Stomach (tissue), 9 donors: ENCODE measurements around the gene PRKCE. TPM values are rescaled to one million over a fixed set of nuclear protein-coding genes. Genes with fewer than 3 reads are reported as not detected.

Experiments
- DNase-seq, 2 donors: peaks; one replicate each; pipeline versions ENCODE4 v3.0.0 to v3.0.0-alpha.2; 2013 to 2019
- H3K27ac ChIP-seq, 5 donors: fragments of 200-600 bp in 4 of 5; sonication (generic) in 4 of 5; one replicate each; pipeline ENCODE4 v1.5.1; 2013 to 2019; ENCODE audit warnings: mild to moderate bottlenecking in 1 of 5, moderate library complexity in 1 of 5
- H3K27me3 ChIP-seq, 3 donors: fragments of 200-600 bp; sonication (generic); one replicate each; pipeline ENCODE4 v1.5.1; 2017 to 2019; ENCODE audit warnings: mixed run types in 1 of 3
- H3K36me3 ChIP-seq, 4 donors: fragments of 200-600 bp; sonication (generic); 1 replicate in 3 of 4; 2 replicates in 1 of 4; pipeline ENCODE4 v1.5.1; 2016 to 2019
- H3K4me1 ChIP-seq, 4 donors: fragments of 200-600 bp; sonication (generic); one replicate each; pipeline ENCODE4 v1.5.1; 2016 to 2019
- H3K4me3 ChIP-seq, 4 donors: fragments of 200-600 bp; sonication (generic) in 3 of 4; one replicate each; pipeline ENCODE4 v1.5.1; 2016 to 2019; ENCODE audit warnings: mild to moderate bottlenecking in 1 of 4
- H3K9me3 ChIP-seq, 4 donors: fragments of 200-600 bp; sonication (generic); one replicate each; pipeline ENCODE4 v1.5.1; 2016 to 2019
- EP300 ChIP-seq: sonication (generic); formaldehyde crosslinking; IDR thresholded peaks from one replicate; pipeline ENCODE4 v1.6.1; 2017; ENCODE audit warnings: antibody characterized with exemption
- POLR2A ChIP-seq, 4 donors: fragments of 450-650 bp; IDR thresholded peaks; one replicate each; pipeline ENCODE4 v1.6.1; 2016; ENCODE audit warnings: antibody characterized with exemption in 4 of 4, control low read depth in 2 of 4, mild to moderate bottlenecking in 1 of 4, moderate library complexity in 1 of 4
- POLR2AphosphoS5 ChIP-seq, 3 donors: sonication (generic); formaldehyde crosslinking; IDR thresholded peaks; one replicate each; pipeline ENCODE4 v1.6.1; 2016; ENCODE audit warnings: antibody characterized with exemption in 3 of 3
- WGBS, 5 donors: extraction: QIAGEN DNeasy Blood & Tissue Kit in 3 of 5; methylation state at CpG; one replicate each; pipeline versions ENCODE4 v1.1.5 to v1.1.7; 2013 to 2018; 5-methylcytosine and 5-hydroxymethylcytosine counted together
- intact Hi-C: fragments of 100-400 bp; cut with DNase I; formaldehyde crosslinking; loops from one replicate; pipeline ENCODE4 v1.15.1; 2023; ENCODE audit warnings: low total_unique reads
- polyA plus RNA-seq, 3 donors: library from polyadenylated mRNA; stranded (reverse); fragments of 200-250 nt; gene quantifications; one replicate each; pipeline ENCODE4 v1.2.3, GENCODE V29; 2013
- total RNA-seq, 5 donors: library from RNA; depleted of rRNA; stranded (reverse); fragments of >200 nt; gene quantifications; one replicate each; pipeline versions ENCODE4 v1.1.0 to v1.2.3, GENCODE V29; 2014 to 2016
- TF ChIP-seq, protein P1 (sequence below), 7 experiments: fragments of 450-650 bp in 4 of 7; fragments of 200-600 bp in 3 of 7; sonication (generic) in 3 of 7; IDR thresholded peaks; one replicate each; pipeline ENCODE4 v1.5.1; 2016 to 2019; ENCODE audit warnings: antibody characterized with exemption in 7 of 7, control low read depth in 2 of 7, mild to moderate bottlenecking in 1 of 7
- donor health status: healthy with polysubstance abuse.
- donor health status: Bipolar disorder and iron deficiency.
- donor health status: healthy.

PRKCE gene
- total and polyA plus RNA-seq, 8 donors, result 2.0 to 92.0 (median 10.0) TPM

DNA sequence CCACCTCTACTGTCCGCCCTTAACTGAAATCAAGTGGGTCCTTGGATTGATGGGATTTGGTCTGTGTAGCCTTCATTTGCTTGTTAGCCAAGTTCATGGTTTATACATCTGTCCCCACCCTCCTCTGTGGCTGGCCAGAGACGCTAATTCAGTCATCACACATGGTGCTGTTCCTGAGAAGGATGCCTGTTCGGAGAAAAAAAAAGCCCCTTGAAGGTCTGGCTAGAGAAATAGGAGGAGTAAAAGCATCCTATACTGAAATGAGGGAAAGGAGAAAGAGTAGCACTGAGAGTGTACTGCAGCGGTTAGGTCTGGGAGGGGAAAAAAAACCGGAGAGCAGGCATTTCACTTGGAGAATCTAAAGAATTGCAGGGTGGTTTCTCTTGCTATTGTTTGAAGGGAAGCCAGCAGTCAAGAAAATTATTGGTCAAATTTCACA, 465.1 kb downstream of the PRKCE start:
- no peak for DNase-seq
- H3K4me1 ChIP-seq, result peaks cover 4 to 42% (median 15%) of the 10 kb centered on the region in 4 donors
- H3K27ac ChIP-seq, result peak overlapping the region in 1 of 5 donors; percentile 6
- WGBS, 5 donors, result 75 to 89% (median 82%) methylated on average over 5 of the region's 5 CpGs
- intact Hi-C loops, result no loop called here
- no peak overlapping the region for H3K4me3 ChIP-seq
- TF ChIP-seq POLR2A (IDR thresholded peaks at IDR 0.05), result no peak
- TF ChIP-seq EP300, result no peak
- TF ChIP-seq, protein P1, sequence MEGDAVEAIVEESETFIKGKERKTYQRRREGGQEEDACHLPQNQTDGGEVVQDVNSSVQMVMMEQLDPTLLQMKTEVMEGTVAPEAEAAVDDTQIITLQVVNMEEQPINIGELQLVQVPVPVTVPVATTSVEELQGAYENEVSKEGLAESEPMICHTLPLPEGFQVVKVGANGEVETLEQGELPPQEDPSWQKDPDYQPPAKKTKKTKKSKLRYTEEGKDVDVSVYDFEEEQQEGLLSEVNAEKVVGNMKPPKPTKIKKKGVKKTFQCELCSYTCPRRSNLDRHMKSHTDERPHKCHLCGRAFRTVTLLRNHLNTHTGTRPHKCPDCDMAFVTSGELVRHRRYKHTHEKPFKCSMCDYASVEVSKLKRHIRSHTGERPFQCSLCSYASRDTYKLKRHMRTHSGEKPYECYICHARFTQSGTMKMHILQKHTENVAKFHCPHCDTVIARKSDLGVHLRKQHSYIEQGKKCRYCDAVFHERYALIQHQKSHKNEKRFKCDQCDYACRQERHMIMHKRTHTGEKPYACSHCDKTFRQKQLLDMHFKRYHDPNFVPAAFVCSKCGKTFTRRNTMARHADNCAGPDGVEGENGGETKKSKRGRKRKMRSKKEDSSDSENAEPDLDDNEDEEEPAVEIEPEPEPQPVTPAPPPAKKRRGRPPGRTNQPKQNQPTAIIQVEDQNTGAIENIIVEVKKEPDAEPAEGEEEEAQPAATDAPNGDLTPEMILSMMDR (IDR thresholded peaks at IDR 0.05), result no peak
- no peak for TF ChIP-seq POLR2AphosphoS5 (IDR thresholded peaks at IDR 0.05)
- H3K27me3 ChIP-seq, result no peaks in the 10 kb centered on the region
- H3K36me3 ChIP-seq, result no peaks in the 10 kb centered on the region
- no peaks in the 10 kb centered on the region for H3K9me3 ChIP-seq

DNA sequence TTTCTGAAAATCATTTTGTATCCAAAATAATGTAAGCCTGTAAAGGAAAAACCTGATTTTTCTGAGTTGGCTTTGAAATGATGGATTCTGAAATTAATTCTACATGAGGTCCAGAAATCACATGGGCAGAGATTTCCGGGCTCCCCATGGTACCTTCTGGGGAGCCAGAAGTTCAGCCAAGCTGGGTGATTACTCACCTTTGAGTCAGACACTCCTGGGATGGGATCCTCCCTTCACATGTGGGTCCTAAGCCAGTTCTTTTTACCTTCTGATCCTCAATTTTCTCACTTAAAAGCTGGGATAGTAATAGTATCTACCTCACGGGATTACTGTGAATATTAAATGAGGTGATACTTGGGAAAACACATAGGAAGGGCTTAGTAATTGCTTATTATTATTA, 465.9 kb downstream of the PRKCE start:
- Histone ChIP-seq H3K27me3 (no peaks in the 10 kb centered on the region), H3K4me1 (peaks cover 6 to 47% (median 20%) of the 10 kb centered on the region in 4 donors), H3K27ac (no peak overlapping the region), H3K9me3 (no peaks in the 10 kb centered on the region), H3K4me3 (no peak overlapping the region), H3K36me3 (no peaks in the 10 kb centered on the region)
- no peak for DNase-seq
- TF ChIP-seq POLR2AphosphoS5 (IDR thresholded peaks at IDR 0.05) (no peak), POLR2A (IDR thresholded peaks at IDR 0.05) (no peak), EP300 (no peak)
- TF ChIP-seq, protein P1 (IDR thresholded peaks at IDR 0.05), result no peak
- intact Hi-C loops, result no loop called here
- 76 to 92% (median 82%) methylated on average over 2 of the region's 2 CpGs for WGBS, 5 donors

DNA sequence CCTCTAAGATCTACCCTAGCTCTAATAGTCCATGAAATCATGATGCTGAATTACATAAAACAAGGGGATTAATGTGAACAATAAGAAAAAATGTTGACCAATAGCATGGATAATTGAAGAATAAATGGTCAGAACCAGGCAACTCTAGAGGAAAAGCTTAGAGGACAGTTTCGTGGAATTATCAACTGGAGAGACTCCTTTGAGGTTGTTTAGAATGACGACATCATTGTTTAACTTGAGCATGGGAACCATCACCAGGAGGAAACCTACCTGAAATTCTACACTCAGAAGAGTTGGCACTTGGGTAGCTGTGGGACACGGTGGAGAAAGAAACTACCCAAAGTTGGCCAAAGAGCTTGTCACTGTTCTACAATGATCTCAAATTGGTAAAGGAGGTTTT, 466.5 kb downstream of the PRKCE start:
- no peaks in the 10 kb centered on the region for H3K36me3 ChIP-seq
- H3K9me3 ChIP-seq, result no peaks in the 10 kb centered on the region
- no peaks in the 10 kb centered on the region for H3K27me3 ChIP-seq
- TF ChIP-seq POLR2A (IDR thresholded peaks at IDR 0.05), result no peak
- TF ChIP-seq EP300, result no peak
- no peak for TF ChIP-seq POLR2AphosphoS5 (IDR thresholded peaks at IDR 0.05)
- TF ChIP-seq, protein P1 (IDR thresholded peaks at IDR 0.05), result no peak
- intact Hi-C loops, result no loop called here
- 84 to 90% (median 87%) methylated on average over 3 of the region's 3 CpGs for WGBS, 5 donors
- peaks cover 6 to 50% (median 23%) of the 10 kb centered on the region in 4 donors for H3K4me1 ChIP-seq
- no peak for DNase-seq
- no peak overlapping the region for H3K4me3 ChIP-seq
- no peak overlapping the region for H3K27ac ChIP-seq

- Histone ChIP-seq H3K27ac (peak overlapping the region in 2 of 5 donors; percentile 10 to 49), H3K27me3 (no peaks in the 10 kb centered on the region), H3K4me1 (peaks cover 6 to 50% (median 28%) of the 10 kb centered on the region in 4 donors), H3K4me3 (no peak overlapping the region), H3K9me3 (no peaks in the 10 kb centered on the region), H3K36me3 (no peaks in the 10 kb centered on the region)
- peak in 1 of 2 donors; percentile 51 for DNase-seq
- intact Hi-C loops, result no loop called here
- WGBS, 5 donors, result 76 to 86% (median 80%) methylated on average over 7 of the region's 7 CpGs
- TF ChIP-seq POLR2A (IDR thresholded peaks at IDR 0.05), result no peak
- TF ChIP-seq, protein P1 (IDR thresholded peaks at IDR 0.05), result no peak
- no peak for TF ChIP-seq EP300
- no peak for TF ChIP-seq POLR2AphosphoS5 (IDR thresholded peaks at IDR 0.05)
These were observed 467.3 kb downstream of the PRKCE start for GRCh38 chr2:46118656-46119371.
